Activated CD4-positive, alpha-beta T cell treated with anti-CD3 and anti-CD28 coated beads for 36 hours (primary cell): ENCODE measurements around the gene ZNF99. TPM values are rescaled to one million over a fixed set of nuclear protein-coding genes. Genes with fewer than 3 reads are reported as not detected.
"Not testable (repeated sequence)": the region's sequence is repeated elsewhere in the genome, so short reads cannot be mapped to it uniquely, and the experiment has no call there.

ENCODE experiments used
- ATAC-seq: fragments of 200-7000 bp; cut with Tn5 transposase; one replicate; pipeline ENCODE4 v1.10.0; 2021; ENCODE audit warnings: mild to moderate bottlenecking, moderate library complexity
- CTCF ChIA-PET: fragments of 350-600 bp; sonication (Branson Sonifier 250); formaldehyde crosslinking; loops from one replicate; lab custom pipeline; 2021; ENCODE audit warnings: antibody characterized with exemption; lab: Charles Lee
- POLR2A ChIA-PET: fragments of 350-600 bp; sonication (Branson Sonifier 250); formaldehyde crosslinking; loops from one replicate; lab custom pipeline; 2021; ENCODE audit warnings: antibody characterized with exemption, inconsistent platforms; lab: Charles Lee
- DNase-seq: peaks from one replicate; pipeline ENCODE4 v3.0.0-alpha.2; 2020
- H3K27ac Mint-ChIP-seq: one replicate; pipeline ENCODE4 v1.8.0; 2021; ENCODE audit warnings: mixed read lengths
- H3K27me3 Mint-ChIP-seq: one replicate; pipeline ENCODE4 v1.8.0; 2021; ENCODE audit warnings: mixed read lengths
- H3K36me3 Mint-ChIP-seq: one replicate; pipeline ENCODE4 v1.8.0; 2021; ENCODE audit warnings: low read depth, mixed read lengths
- H3K4me1 Mint-ChIP-seq: one replicate; pipeline ENCODE4 v1.8.0; 2021; ENCODE audit warnings: mixed read lengths
- H3K4me3 Mint-ChIP-seq: one replicate; pipeline ENCODE4 v1.8.0; 2021; ENCODE audit warnings: mild to moderate bottlenecking, moderate library complexity, mixed read lengths
- H3K9me3 Mint-ChIP-seq: one replicate; pipeline ENCODE4 v1.8.0; 2021; ENCODE audit warnings: low read depth, mixed read lengths
- intact Hi-C, 2 experiments: fragments of 100-400 bp; cut with DNase I in 1 of 2; cut with micrococcal nuclease in 1 of 2; formaldehyde crosslinking; loops; one replicate each; pipeline versions ENCODE4 v1.14.2 to v1.15.1; 2022 to 2024; cut with DNase I, micrococcal nuclease
- total RNA-seq, 2 experiments: library from RNA; stranded (reverse); gene quantifications; one replicate each; pipeline ENCODE4 v1.2.3, GENCODE V29; 2021

Gene ZNF99
- total RNA-seq: not detected

DNA sequence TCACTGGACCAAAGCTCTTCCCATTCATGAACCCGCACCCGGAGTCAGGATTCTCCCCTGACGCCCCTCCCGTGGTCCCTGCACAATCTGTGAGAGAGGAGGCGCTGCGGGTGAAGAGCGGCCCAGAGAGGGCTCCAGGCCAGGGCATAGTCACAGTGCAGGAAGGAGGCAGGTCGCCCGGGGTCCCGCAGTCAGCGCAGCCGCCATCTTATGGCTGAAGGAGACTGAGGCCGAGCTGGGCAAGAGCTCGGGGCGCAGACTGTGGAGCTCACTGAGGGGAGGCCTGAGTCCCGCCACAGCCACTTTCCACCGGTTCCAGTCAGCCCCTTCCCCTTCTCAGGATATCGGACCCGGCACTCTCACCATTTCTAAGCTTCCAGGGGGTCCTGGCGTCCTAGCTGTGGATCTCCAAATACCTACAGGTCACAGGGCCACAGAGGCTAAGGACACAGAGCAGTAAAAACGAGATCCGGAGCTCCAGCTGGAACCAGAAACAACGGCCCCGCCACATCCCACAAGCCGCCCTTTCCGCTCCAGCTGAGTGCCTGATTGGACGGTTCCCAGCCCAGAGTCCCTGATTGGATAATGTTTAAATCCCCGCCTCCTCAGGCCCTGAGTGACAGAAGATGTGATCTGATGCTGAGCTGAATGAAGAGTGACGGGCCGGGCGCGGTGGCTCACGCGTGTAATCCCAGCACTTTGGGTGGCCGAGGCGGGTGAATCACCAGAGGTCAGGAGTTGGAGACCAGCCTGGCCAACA lies at the start of gene ZNF99:
Gene ZNF99, minus strand, starts transcription at position 501 of the 760 bp plus-strand sequence. Its CDS starts 135 bp downstream, at position 366.
- ATAC-seq: no peak
- peak; percentile 12 for DNase-seq

DNA sequence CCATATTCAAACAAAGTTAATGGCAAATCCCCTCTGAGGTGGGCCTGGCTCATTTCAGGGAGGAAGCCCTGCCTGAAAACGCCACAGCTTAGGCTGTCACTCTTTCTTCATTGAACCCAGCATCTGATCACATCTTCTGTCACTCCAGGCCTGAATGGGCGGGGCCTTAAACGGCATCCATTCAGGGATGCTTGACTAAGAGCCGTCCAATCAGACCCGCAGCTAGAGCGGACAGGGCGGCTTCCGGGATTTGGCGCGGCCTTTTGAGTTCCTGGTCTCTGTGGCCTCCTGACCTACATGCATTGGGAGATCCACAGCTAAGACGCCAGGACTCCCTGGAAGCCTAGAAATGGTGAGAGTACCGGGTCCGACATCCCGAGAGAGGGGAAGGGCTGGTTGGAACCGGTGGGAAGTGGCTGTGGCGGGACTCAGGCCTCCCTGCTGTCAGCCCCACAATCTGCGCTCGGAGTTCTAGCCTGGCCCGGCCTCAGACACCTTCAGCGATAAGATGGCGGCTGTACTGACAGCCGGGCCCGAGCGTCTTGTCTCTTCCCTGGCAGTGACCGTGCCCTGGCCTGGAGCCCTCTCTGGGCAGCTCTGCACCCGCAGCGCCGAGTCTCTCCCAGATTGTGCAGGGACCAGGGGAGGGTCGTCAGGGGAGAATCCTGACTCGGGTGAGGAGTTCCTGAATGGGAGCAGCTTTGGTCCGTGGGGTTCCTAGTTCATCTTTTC lies 48.2 kb upstream of the ZNF99 start, which contains the start of gene ZNF723:
Gene ZNF723, plus strand, starts transcription at position 261 of the 732 bp plus-strand sequence. Its CDS starts 89 bp downstream, at position 350.
- DNase-seq: peak; percentile 10
- no peaks in the 10 kb centered on the region for H3K36me3 Mint-ChIP-seq
- no peaks in the 10 kb centered on the region for H3K4me1 Mint-ChIP-seq
- ChIA-PET CTCF (no interaction called here), POLR2A (no interaction called here)
- H3K27me3 Mint-ChIP-seq: no peaks in the 10 kb centered on the region
- H3K9me3 Mint-ChIP-seq: peaks cover 10% of the 10 kb centered on the region
- no peak within 1 kb of the TSS for H3K27ac Mint-ChIP-seq
- intact Hi-C loops: no loop called here
- no peak within 1 kb of the TSS for H3K4me3 Mint-ChIP-seq
- no peak for ATAC-seq

More for the DNA sequence above, at the start of gene ZNF99:
- intact Hi-C loops: no loop called here
- Mint-ChIP-seq H3K27ac (no peak within 1 kb of the TSS), H3K4me3 (no peak within 1 kb of the TSS), H3K36me3 (peaks cover 4% of the 10 kb centered on the region), H3K9me3 (peaks cover 15% of the 10 kb centered on the region), H3K27me3 (peaks cover 3% of the 10 kb centered on the region), H3K4me1 (no peaks in the 10 kb centered on the region)
- POLR2A ChIA-PET: interaction anchor here (0.6 kb wide), 1 partner anchor 1135 kb away, joined by 4 read pairs; no protein-coding TSS in a partner anchor
- CTCF ChIA-PET: interaction anchor here (0.6 kb wide), 1 partner anchor 912 kb away, joined by 3 read pairs; no protein-coding TSS in a partner anchor

DNA sequence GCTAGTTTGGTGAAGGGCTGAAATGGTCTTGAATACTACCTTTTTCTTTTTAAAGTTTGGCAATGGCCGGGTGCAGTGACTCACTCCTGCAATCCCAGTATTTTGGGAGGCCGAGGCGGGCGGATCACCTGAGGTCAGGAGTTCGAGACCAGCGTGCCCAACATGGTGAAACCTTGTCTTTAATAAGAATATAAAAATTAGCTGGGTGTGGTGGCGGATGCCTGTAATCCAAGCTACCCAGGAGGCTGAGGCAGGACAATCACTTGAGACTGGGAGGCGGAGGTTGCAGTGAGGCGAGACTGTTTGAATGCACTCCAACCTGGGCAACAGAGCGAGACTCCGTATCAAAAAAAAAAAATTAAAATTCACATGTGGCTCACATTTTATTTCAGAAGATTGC lies 47.3 kb upstream of the ZNF99 start:
- no peak overlapping the region for H3K4me3 Mint-ChIP-seq
- no peak for ATAC-seq
- no peak for DNase-seq
- H3K27ac Mint-ChIP-seq: no peak overlapping the region
- intact Hi-C loops: no loop called here
- H3K9me3 Mint-ChIP-seq: peaks cover 12% of the 10 kb centered on the region
- ChIA-PET CTCF (no interaction called here), POLR2A (no interaction called here)
- H3K36me3 Mint-ChIP-seq: no peaks in the 10 kb centered on the region
- no peaks in the 10 kb centered on the region for H3K27me3 Mint-ChIP-seq
- H3K4me1 Mint-ChIP-seq: no peaks in the 10 kb centered on the region

DNA sequence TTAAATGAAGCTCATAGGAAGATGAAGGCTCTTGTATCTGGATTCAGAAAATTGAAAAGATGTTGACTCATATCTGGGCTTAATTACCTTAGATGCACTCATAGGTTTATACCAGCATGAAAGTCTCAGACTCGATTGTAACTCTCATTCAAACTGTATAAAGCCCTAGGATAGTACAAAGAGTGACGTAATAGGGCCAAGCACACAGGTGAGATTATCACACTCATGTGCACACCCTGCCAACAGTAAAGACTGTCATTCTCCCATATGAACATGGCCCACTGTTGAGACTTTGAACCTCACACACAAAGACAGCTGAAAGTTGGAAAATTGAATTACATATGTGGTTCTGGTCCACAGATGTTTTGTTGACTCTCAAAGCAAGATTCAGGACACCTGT lies 30.2 kb upstream of the ZNF99 start:
- ChIA-PET POLR2A (no interaction called here), CTCF (interaction anchor here (0.6 kb wide), 1 partner anchor 31 kb away, joined by 3 read pairs; no protein-coding TSS in a partner anchor)
- Mint-ChIP-seq H3K4me3 (no peak overlapping the region), H3K9me3 (peaks cover 25% of the 10 kb centered on the region), H3K27me3 (no peaks in the 10 kb centered on the region), H3K36me3 (no peaks in the 10 kb centered on the region), H3K4me1 (no peaks in the 10 kb centered on the region), H3K27ac (no peak overlapping the region)
- intact Hi-C loops: no loop called here
- ATAC-seq (no peak), DNase-seq (no peak)

DNA sequence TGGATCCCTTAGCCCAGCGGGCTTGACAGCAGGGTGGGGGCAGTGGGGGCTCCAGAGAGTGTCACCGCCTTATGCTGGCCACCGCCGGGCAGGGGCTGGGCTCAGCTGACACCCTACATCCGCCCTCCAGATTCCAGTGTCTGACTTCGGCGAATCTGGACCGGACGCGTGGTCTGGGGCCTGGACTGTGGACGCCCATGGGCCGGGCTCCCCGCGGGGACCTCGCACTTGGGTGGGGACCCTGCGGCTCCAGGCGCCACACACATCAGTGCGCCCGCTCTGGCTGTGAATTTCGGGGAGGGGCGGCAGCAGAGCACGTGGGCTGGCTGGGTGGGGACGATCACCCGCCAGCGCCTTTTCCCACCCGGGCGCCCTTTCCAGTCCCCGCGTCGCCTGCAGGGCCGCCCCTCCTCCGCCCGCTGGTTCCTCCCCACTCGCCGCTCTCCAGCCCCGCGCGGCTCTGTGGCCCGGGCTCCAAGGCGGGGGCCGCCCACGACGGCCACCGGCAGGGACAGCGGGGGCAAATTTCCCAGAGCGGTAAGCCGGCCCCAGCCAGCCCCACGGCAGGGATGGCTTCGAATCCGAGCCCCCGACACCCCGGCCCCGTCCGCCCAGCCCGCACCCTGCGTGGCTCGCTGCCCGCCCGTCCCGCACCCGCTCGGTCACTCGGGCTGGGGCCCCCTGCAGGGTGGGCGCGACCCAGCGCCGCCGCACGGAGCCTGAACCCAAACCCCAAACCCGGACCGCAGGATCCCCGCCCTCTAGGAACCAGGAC lies 23.3 kb upstream of the ZNF99 start:
- no peak for ATAC-seq
- CTCF ChIA-PET: no interaction called here

DNA sequence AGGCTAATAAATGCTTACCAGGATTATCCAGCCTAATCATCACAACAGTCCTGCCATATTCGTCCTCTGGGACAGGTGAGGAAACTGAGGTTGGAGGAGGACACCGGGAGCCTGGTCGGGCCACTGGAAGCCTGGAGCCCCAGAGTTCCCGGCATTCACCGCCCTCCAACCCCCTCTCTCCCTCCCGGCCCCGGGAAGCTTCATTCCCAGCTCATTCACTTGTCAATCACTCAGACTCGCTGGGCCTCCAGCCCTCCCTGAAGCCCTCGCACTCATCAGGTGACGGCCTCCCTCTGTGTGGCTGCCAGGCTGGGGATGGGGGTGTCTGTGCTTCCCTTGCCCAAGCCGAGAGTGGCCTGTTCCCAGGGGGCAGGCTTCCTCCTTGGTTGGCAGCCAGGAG lies 22.5 kb upstream of the ZNF99 start:
- DNase-seq: no peak
- ATAC-seq: no peak
- Mint-ChIP-seq H3K27ac (no peak overlapping the region), H3K9me3 (peaks cover 9% of the 10 kb centered on the region), H3K4me3 (no peak overlapping the region), H3K27me3 (peaks cover 2% of the 10 kb centered on the region), H3K36me3 (no peaks in the 10 kb centered on the region), H3K4me1 (no peaks in the 10 kb centered on the region)
- POLR2A ChIA-PET: no interaction called here
- intact Hi-C loops: no loop called here
- CTCF ChIA-PET: no interaction called here

More for the DNA sequence above, 23.3 kb upstream of the ZNF99 start:
- Mint-ChIP-seq H3K27ac (no peak overlapping the region), H3K9me3 (peaks cover 5% of the 10 kb centered on the region), H3K4me1 (no peaks in the 10 kb centered on the region), H3K4me3 (no peak overlapping the region), H3K27me3 (peaks cover 2% of the 10 kb centered on the region), H3K36me3 (no peaks in the 10 kb centered on the region)
- intact Hi-C loops: no loop called here
- no peak for DNase-seq
- POLR2A ChIA-PET: no interaction called here

DNA sequence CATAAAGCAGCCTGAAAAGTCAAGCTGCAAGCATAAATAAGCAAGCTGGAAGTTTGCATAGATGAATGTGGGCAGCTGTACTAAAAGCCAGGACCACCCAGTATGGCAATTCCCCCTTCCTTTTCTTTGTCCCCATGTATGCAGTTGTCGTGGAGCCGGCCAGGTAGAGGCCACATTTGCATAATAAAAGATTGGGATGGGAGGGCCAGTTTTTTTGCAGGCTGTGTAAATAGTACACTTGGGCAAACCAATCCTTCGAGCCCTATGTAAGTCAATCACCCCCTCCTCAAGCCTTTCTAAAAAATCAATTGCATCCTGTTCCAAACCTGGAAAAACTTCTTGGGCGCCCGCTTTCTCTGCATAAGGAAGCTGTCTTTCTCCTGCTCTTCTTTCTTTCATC lies 13.1 kb upstream of the ZNF99 start:
- H3K27me3 Mint-ChIP-seq: no peaks in the 10 kb centered on the region
- ChIA-PET CTCF (no interaction called here), POLR2A (no interaction called here)
- H3K4me3 Mint-ChIP-seq: no peak overlapping the region
- H3K27ac Mint-ChIP-seq: no peak overlapping the region
- peaks cover 40% of the 10 kb centered on the region for H3K9me3 Mint-ChIP-seq
- DNase-seq (no peak), ATAC-seq (no peak)
- intact Hi-C loops: no loop called here
- H3K4me1 Mint-ChIP-seq: no peaks in the 10 kb centered on the region
- H3K36me3 Mint-ChIP-seq: peaks cover 2% of the 10 kb centered on the region

DNA sequence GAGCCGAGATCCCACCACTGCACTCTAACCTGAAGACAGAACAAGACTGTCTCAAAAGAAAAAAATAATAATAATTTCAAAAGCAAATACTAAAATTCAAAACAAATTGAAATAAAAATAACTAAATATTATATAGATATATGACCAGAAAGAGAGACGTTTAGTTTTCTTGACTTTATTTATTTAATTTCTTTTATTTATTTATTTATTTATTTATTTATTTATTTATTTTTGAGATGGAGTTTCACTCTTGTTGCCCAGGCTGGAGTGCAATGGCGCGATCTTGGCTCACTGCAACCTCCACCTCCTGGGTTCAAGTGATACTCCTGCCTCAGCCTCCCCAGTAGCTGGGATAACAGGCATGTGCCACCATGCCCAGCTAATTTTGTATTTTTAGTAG lies 8.9 kb upstream of the ZNF99 start:
- H3K27me3 Mint-ChIP-seq, intact Hi-C loops, H3K27ac Mint-ChIP-seq, H3K36me3 Mint-ChIP-seq, CTCF ChIA-PET, DNase-seq, POLR2A ChIA-PET, H3K4me1 Mint-ChIP-seq, ATAC-seq, H3K4me3 Mint-ChIP-seq: not testable (repeated sequence)
- H3K9me3 Mint-ChIP-seq: peaks cover 33% of the 10 kb centered on the region

DNA sequence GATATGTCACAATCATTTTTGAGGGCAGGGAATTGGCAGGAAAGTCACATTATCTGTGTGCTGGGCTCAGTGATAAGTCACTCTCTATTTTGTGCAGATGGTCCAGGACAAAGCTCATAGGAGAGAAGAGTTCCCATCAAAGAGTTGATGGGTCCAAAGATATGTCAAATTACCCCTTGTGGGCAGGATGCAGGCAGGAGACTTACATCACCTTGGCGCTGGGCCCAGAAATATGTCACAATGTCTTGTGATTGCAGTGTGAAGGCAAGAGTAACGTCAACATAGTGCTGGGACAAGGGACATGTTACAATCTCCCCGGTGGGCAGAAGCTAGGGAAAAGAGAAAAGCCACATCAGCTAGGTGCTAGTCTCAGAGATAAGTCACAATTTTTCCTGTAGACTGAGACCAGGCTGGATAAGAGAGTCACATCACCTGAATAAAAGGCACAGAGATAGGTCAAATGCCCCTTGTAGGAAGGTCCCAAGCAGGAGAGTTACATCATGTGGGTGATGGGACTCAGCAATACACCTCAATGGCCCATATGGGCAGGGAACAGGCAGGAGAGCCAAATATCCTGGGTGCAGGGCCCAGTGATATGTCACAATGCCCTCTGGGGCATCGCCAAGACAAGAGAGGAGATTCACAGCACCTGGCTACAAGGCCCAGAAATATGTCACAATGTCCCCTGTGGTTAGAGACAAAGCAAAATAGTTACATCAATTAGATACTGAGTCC lies 47.9 kb downstream of the ZNF99 start:
- no peak overlapping the region for H3K27ac Mint-ChIP-seq
- ATAC-seq (no peak), DNase-seq (no peak)
- intact Hi-C loops: no loop called here
- ChIA-PET POLR2A (no interaction called here), CTCF (no interaction called here)
- no peaks in the 10 kb centered on the region for H3K27me3 Mint-ChIP-seq
- peaks cover 62% of the 10 kb centered on the region for H3K9me3 Mint-ChIP-seq
- H3K36me3 Mint-ChIP-seq: peaks cover 3% of the 10 kb centered on the region
- no peak overlapping the region for H3K4me3 Mint-ChIP-seq
- H3K4me1 Mint-ChIP-seq: no peaks in the 10 kb centered on the region

DNA sequence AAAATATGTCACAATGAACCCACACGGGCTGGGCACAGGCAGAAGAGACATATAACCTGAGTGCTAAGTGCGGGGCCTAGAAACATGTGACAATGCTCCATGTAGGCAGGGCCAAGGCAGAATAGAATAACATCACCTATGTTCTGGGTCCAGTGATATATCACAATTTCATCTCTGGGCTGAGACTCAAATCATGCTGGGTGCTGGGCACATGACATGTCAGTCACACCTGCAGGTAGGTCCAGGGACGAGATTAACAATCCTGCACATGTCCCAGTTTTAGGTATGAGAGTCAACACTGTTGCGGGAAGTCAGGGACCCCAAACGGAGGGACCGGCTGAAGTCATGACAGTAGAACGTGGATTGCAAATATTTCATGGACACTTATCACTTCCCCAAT lies 50.3 kb downstream of the ZNF99 start:
- Mint-ChIP-seq H3K36me3 (peaks cover 3% of the 10 kb centered on the region), H3K27me3 (no peaks in the 10 kb centered on the region), H3K27ac (no peak overlapping the region), H3K9me3 (peaks cover 58% of the 10 kb centered on the region), H3K4me1 (no peaks in the 10 kb centered on the region), H3K4me3 (no peak overlapping the region)
- ATAC-seq (no peak), DNase-seq (no peak)
- POLR2A ChIA-PET: no interaction called here
- intact Hi-C loops: no loop called here
- CTCF ChIA-PET: no interaction called here

DNA sequence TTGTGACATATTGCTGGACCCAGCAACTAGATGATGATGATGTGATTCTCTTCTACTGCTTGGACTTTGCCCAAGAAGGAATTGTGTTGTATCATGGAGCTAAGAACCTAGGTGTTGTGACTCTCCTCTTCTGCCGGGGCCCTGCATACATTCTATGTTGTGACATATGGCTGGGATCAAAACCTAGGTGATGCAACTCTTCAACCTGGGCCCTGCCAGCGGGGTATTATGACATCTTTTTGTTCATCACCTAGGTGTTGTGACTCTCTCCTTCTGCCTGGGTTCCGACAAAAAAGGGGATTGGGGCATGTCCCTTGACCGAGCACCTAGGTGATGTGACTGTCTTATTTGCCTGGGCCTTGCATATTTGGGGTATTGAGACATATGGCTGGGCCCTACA lies 55.7 kb downstream of the ZNF99 start:
- POLR2A ChIA-PET, H3K27me3 Mint-ChIP-seq, H3K4me1 Mint-ChIP-seq, H3K4me3 Mint-ChIP-seq, DNase-seq, intact Hi-C loops, CTCF ChIA-PET, ATAC-seq, H3K36me3 Mint-ChIP-seq, H3K27ac Mint-ChIP-seq: not testable (repeated sequence)
- H3K9me3 Mint-ChIP-seq: peaks cover 44% of the 10 kb centered on the region
